GM18868 (cell line): Measurements from ENCODE around the gene UBR3.
"Not testable (repeated sequence)": the region's sequence is repeated elsewhere in the genome, so short reads cannot be mapped to it uniquely, and the experiment has no call there.

Source experiments
- ATAC-seq: cut with Tn5 transposase; IDR thresholded peaks from one replicate; pipeline ENCODE4 v1.9.1; 2021; ENCODE audit warnings: mild to moderate bottlenecking, moderate library complexity; ENCODE audit not compliant: unreplicated experiment

The UBR3 gene

GRCh38 chr2:169827272-169828140, at the start of gene UBR3:
UBR3 (plus strand) TSS chr2:169827454; CDS start chr2:169827508, 54 bp downstream.
- ATAC-seq: peak; percentile 85

GRCh38 chr2:169778446-169778845, 48.8 kb upstream of the UBR3 start:
- ATAC-seq: no peak

- no peak for ATAC-seq
These were observed 45.8 kb upstream of the UBR3 start for GRCh38 chr2:169781249-169782013.

- no peak for ATAC-seq
These were observed 44.7 kb upstream of the UBR3 start for GRCh38 chr2:169782513-169782912.

- ATAC-seq: no peak
These were observed 36.7 kb upstream of the UBR3 start for GRCh38 chr2:169790581-169790980.

- no peak for ATAC-seq
These were observed 32.1 kb upstream of the UBR3 start for GRCh38 chr2:169795181-169795580.

- ATAC-seq: no peak
These were observed 30.8 kb upstream of the UBR3 start for GRCh38 chr2:169796441-169796840.

- no peak for ATAC-seq
These were observed 29.7 kb upstream of the UBR3 start for GRCh38 chr2:169797601-169798000.

GRCh38 chr2:169798397-169798717, 28.9 kb upstream of the UBR3 start:
- no peak for ATAC-seq

GRCh38 chr2:169798718-169799592, 28.3 kb upstream of the UBR3 start, which contains the start of gene SSB:
SSB (plus strand) TSS chr2:169798871; CDS start chr2:169800961, 2,090 bp downstream.
- peak; percentile 94 for ATAC-seq

GRCh38 chr2:169803480-169803879, 23.8 kb upstream of the UBR3 start:
- no peak for ATAC-seq

- no peak for ATAC-seq
These were observed 20.7 kb upstream of the UBR3 start for GRCh38 chr2:169806586-169806985.

- ATAC-seq: no peak
These were observed 19.0 kb upstream of the UBR3 start for GRCh38 chr2:169808221-169808620.

GRCh38 chr2:169815849-169816248, 11.4 kb upstream of the UBR3 start:
- ATAC-seq: no peak

- not testable (repeated sequence) for ATAC-seq
These were observed 10.3 kb upstream of the UBR3 start for GRCh38 chr2:169816961-169817360.

GRCh38 chr2:169817369-169817768, 9.9 kb upstream of the UBR3 start:
- ATAC-seq: not testable (repeated sequence)

GRCh38 chr2:169818241-169818640, 9.0 kb upstream of the UBR3 start:
- ATAC-seq: no peak

GRCh38 chr2:169819106-169819505, 8.1 kb upstream of the UBR3 start:
- no peak for ATAC-seq

- not testable (repeated sequence) for ATAC-seq
These were observed 7.2 kb upstream of the UBR3 start for GRCh38 chr2:169820101-169820500.

GRCh38 chr2:169822036-169822435, 5.2 kb upstream of the UBR3 start:
- ATAC-seq: no peak

GRCh38 chr2:169822785-169823392, 4.4 kb upstream of the UBR3 start:
- ATAC-seq: no peak
